Astrocyte (in vitro differentiated cells and primary cell): ENCODE measurements around the gene ZNF618. TPM values are rescaled to one million over a fixed set of nuclear protein-coding genes. Genes with fewer than 3 reads are reported as not detected.
A peak's percentile ranks its signal among the peaks of the same experiment; 100 is the strongest.

Experiments used
- DNase-seq: peaks from one replicate; pipeline ENCODE4 v3.0.0-alpha.2; 2010; ENCODE audit warnings: low read depth
- FAIRE-seq: peaks from 2 replicates; lab custom pipeline; 2011; peaks lifted over from hg19 to GRCh38; lab: Jason Lieb, UNC
- H2AFZ ChIP-seq: 2 replicates; pipeline ENCODE4 v1.6.0; 2012; ENCODE audit warnings: low read depth, low read length, inconsistent platforms
- H3K27ac ChIP-seq: 2 replicates; pipeline ENCODE4 v1.5.1; 2011; ENCODE audit warnings: low read depth, low read length, inconsistent platforms
- H3K27me3 ChIP-seq: 2 replicates; pipeline ENCODE4 v1.6.0; 2011; ENCODE audit warnings: low read length, inconsistent platforms; ENCODE audit not compliant: insufficient read depth
- H3K36me3 ChIP-seq: 2 replicates; pipeline ENCODE4 v1.5.1; 2011; ENCODE audit warnings: low read length, inconsistent platforms; ENCODE audit not compliant: insufficient read depth
- H3K4me1 ChIP-seq: 2 replicates; pipeline ENCODE4 v1.5.1; 2011; ENCODE audit warnings: low read length, inconsistent platforms; ENCODE audit not compliant: insufficient read depth
- H3K4me2 ChIP-seq: 2 replicates; pipeline ENCODE4 v1.6.0; 2012; ENCODE audit warnings: low read length, inconsistent platforms
- H3K4me3 ChIP-seq: 2 replicates; pipeline ENCODE4 v1.5.1; 2011; ENCODE audit warnings: low read depth, mild to moderate bottlenecking, low read length, inconsistent platforms; ENCODE audit not compliant: insufficient read depth
- H3K79me2 ChIP-seq: 2 replicates; pipeline ENCODE4 v1.6.0; 2012; ENCODE audit warnings: mild to moderate bottlenecking, low read length, inconsistent platforms; ENCODE audit not compliant: insufficient read depth
- H3K9ac ChIP-seq: 2 replicates; pipeline ENCODE4 v1.6.0; 2012; ENCODE audit warnings: mild to moderate bottlenecking, low read length, inconsistent platforms
- H3K9me3 ChIP-seq: 2 replicates; pipeline ENCODE4 v1.5.1; 2012; ENCODE audit warnings: low read depth, mild to moderate bottlenecking, low read length, inconsistent platforms; ENCODE audit not compliant: insufficient read depth
- H4K20me1 ChIP-seq: 2 replicates; pipeline ENCODE4 v1.6.0; 2012; ENCODE audit warnings: low read length, inconsistent platforms; ENCODE audit not compliant: insufficient read depth
- H3K27ac Mint-ChIP-seq: one replicate; pipeline ENCODE4 v1.8.0; 2021; ENCODE audit warnings: mild to moderate bottlenecking, mixed read lengths; ENCODE audit not compliant: unreplicated experiment
- H3K27me3 Mint-ChIP-seq: one replicate; pipeline ENCODE4 v1.8.0; 2021; ENCODE audit warnings: low read depth, mixed read lengths; ENCODE audit not compliant: unreplicated experiment
- H3K36me3 Mint-ChIP-seq: one replicate; pipeline ENCODE4 v1.8.0; 2021; ENCODE audit warnings: low read depth, mixed read lengths; ENCODE audit not compliant: unreplicated experiment
- H3K4me1 Mint-ChIP-seq: one replicate; pipeline ENCODE4 v1.8.0; 2021; ENCODE audit warnings: low read depth, mixed read lengths; ENCODE audit not compliant: unreplicated experiment
- H3K4me3 Mint-ChIP-seq: one replicate; pipeline ENCODE4 v1.8.0; 2021; ENCODE audit warnings: mild to moderate bottlenecking, moderate library complexity, mixed read lengths; ENCODE audit not compliant: unreplicated experiment
- H3K9me3 Mint-ChIP-seq: one replicate; pipeline ENCODE4 v1.8.0; 2021; ENCODE audit warnings: mild to moderate bottlenecking, mixed read lengths; ENCODE audit not compliant: unreplicated experiment
- EZH2 ChIP-seq: IDR thresholded peaks from 2 replicates; pipeline ENCODE4 v1.6.1; 2012; ENCODE audit warnings: mild to moderate bottlenecking, low read length, inconsistent platforms; ENCODE audit not compliant: insufficient read depth
- total RNA-seq: library from RNA; stranded (reverse); gene quantifications from 2 replicates; pipeline ENCODE4 v1.2.1, GENCODE V29; 2021
- TF ChIP-seq, protein P1 (sequence below): IDR thresholded peaks from 2 replicates; pipeline ENCODE4 v1.5.1; 2011; ENCODE audit warnings: low read depth, mild to moderate bottlenecking, inconsistent platforms, low read length, moderate library complexity; ENCODE audit not compliant: insufficient read depth

The ZNF618 gene
- total RNA-seq, 1 donor from 2014 or later, result 30.1 TPM

DNA sequence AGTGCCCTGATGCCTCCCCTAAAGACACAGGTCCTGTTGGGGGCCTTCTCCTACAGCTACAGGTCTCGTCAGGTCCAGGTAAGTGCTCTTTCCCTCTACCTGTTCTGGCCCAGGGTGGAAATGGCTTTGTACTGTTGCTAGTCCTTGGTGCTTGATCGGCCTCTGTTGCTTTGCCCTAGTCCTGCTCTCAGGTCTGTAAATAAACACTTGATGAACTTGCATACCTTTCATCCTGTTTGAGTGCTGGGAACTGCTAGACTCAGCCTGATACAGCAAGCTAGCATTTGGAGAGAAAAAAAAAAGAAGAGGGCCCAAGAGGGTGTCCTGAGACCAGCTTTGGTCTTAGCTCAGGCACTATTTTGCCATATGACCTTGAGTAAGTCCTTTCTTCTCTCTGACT lies 21.8 kb upstream of the ZNF618 start:
- Mint-ChIP-seq H3K4me1 (peaks cover 2% of the 10 kb centered on the region), H3K27ac (no peak overlapping the region), H3K36me3 (peaks cover 4% of the 10 kb centered on the region), H3K9me3 (peaks cover 14% of the 10 kb centered on the region), H3K27me3 (no peaks in the 10 kb centered on the region), H3K4me3 (no peak overlapping the region)
- Histone ChIP-seq H3K36me3 (no peaks in the 10 kb centered on the region), H4K20me1 (no peaks in the 10 kb centered on the region), H3K79me2 (no peaks in the 10 kb centered on the region), H3K4me3 (no peak overlapping the region), H3K9ac (no peak overlapping the region), H3K4me2 (no peak overlapping the region), H3K9me3 (no peaks in the 10 kb centered on the region), H3K27ac (no peak overlapping the region), H3K4me1 (no peaks in the 10 kb centered on the region), H3K27me3 (no peaks in the 10 kb centered on the region), H2AFZ (no peak overlapping the region)
- DNase-seq (no peak), FAIRE-seq (no peak)
- TF ChIP-seq EZH2, result no peak
- TF ChIP-seq, protein P1, sequence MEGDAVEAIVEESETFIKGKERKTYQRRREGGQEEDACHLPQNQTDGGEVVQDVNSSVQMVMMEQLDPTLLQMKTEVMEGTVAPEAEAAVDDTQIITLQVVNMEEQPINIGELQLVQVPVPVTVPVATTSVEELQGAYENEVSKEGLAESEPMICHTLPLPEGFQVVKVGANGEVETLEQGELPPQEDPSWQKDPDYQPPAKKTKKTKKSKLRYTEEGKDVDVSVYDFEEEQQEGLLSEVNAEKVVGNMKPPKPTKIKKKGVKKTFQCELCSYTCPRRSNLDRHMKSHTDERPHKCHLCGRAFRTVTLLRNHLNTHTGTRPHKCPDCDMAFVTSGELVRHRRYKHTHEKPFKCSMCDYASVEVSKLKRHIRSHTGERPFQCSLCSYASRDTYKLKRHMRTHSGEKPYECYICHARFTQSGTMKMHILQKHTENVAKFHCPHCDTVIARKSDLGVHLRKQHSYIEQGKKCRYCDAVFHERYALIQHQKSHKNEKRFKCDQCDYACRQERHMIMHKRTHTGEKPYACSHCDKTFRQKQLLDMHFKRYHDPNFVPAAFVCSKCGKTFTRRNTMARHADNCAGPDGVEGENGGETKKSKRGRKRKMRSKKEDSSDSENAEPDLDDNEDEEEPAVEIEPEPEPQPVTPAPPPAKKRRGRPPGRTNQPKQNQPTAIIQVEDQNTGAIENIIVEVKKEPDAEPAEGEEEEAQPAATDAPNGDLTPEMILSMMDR, result no peak

DNA sequence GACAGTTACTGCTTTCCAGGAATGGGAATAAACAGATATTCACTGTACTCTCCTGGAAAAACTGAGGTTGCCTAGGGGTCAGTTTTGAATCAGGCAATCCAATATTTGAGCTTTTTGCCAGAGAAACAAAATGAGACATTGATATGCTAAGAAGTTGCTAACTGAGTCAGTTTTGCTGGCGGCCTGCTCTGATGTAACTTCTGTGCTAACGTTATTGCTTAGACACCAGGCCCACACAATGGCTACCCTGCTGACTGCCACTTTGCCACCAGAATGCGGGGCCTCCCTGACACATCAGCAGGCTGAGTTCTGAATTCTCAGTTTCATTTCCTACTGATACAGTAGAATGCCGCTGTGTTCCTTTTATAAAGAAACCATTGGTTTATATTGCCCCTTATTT lies 18.2 kb upstream of the ZNF618 start:
- no peaks in the 10 kb centered on the region for H4K20me1 ChIP-seq
- H3K9ac ChIP-seq, result no peak overlapping the region
- FAIRE-seq, result no peak
- peak overlapping the region; percentile 44 for H2AFZ ChIP-seq
- peak; percentile 26 for DNase-seq
- Mint-ChIP-seq H3K27me3 (peaks cover 10% of the 10 kb centered on the region), H3K36me3 (no peaks in the 10 kb centered on the region), H3K9me3 (peaks cover 5% of the 10 kb centered on the region), H3K27ac (no peak overlapping the region), H3K4me1 (peaks cover 2% of the 10 kb centered on the region), H3K4me3 (no peak overlapping the region)
- H3K9me3 ChIP-seq, result no peaks in the 10 kb centered on the region
- no peak overlapping the region for H3K27ac ChIP-seq
- H3K36me3 ChIP-seq, result no peaks in the 10 kb centered on the region
- H3K4me3 ChIP-seq, result no peak overlapping the region
- TF ChIP-seq, protein P1, result no peak
- no peak for TF ChIP-seq EZH2
- no peaks in the 10 kb centered on the region for H3K79me2 ChIP-seq
- H3K4me1 ChIP-seq, result no peaks in the 10 kb centered on the region
- peaks cover 2% of the 10 kb centered on the region for H3K27me3 ChIP-seq
- H3K4me2 ChIP-seq, result no peak overlapping the region

DNA sequence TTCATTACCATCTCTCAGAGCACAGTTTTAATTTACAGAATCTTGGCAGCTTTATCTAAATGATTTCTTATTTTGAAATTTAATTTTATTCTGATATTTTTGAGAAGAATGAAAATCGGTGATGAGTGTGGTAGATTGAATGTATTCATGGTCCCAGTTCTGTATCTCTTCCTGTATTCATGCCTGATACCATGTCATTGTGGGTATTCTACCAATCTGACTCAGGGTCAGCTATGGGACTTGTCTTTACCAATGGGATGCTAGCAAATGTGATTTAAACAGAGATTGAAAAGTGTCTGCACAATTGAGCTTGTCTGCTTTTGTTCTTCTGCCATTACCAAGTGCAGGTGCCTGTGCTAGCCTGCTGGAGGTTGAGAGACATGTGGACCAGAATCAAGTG lies 17.8 kb upstream of the ZNF618 start:
- H4K20me1 ChIP-seq, result no peaks in the 10 kb centered on the region
- FAIRE-seq (no peak), DNase-seq (no peak)
- Mint-ChIP-seq H3K4me1 (peaks cover 2% of the 10 kb centered on the region), H3K9me3 (peaks cover 5% of the 10 kb centered on the region), H3K36me3 (no peaks in the 10 kb centered on the region), H3K27me3 (peaks cover 10% of the 10 kb centered on the region), H3K27ac (no peak overlapping the region), H3K4me3 (no peak overlapping the region)
- no peaks in the 10 kb centered on the region for H3K36me3 ChIP-seq
- H3K27ac ChIP-seq, result no peak overlapping the region
- no peak overlapping the region for H3K9ac ChIP-seq
- H3K79me2 ChIP-seq, result no peaks in the 10 kb centered on the region
- H3K4me2 ChIP-seq, result no peak overlapping the region
- H2AFZ ChIP-seq, result no peak overlapping the region
- no peaks in the 10 kb centered on the region for H3K4me1 ChIP-seq
- no peak overlapping the region for H3K4me3 ChIP-seq
- TF ChIP-seq, protein P1, result no peak
- no peak for TF ChIP-seq EZH2
- peaks cover 2% of the 10 kb centered on the region for H3K27me3 ChIP-seq
- no peaks in the 10 kb centered on the region for H3K9me3 ChIP-seq
